Measurements from ENCODE around the gene SUPT20H.

Gene SUPT20H

GRCh38 chr13:37058910-37059847, at the start of gene SUPT20H:
SUPT20H (minus strand) TSS chr13:37059688; CDS start chr13:37051490, 8,198 bp downstream.
- peak; percentile 82 to 94 for DNase-seq

GRCh38 chr13:37109051-37109678, 49.7 kb upstream of the SUPT20H start:
- DNase-seq: peak; percentile 18 to 32

- no peak for DNase-seq
Measured at GRCh38 chr13:37107868-37108267, 48.4 kb upstream of the SUPT20H start.

- no peak for DNase-seq
Measured at GRCh38 chr13:37107456-37107855, 48.0 kb upstream of the SUPT20H start.

- DNase-seq: no peak
Measured at GRCh38 chr13:37106642-37107041, 47.2 kb upstream of the SUPT20H start.

- DNase-seq: no peak
Measured at GRCh38 chr13:37105251-37105714, 45.8 kb upstream of the SUPT20H start, which contains the start of gene CSNK1A1L. CSNK1A1L (minus strand) TSS chr13:37105664; CDS start chr13:37105256, 408 bp downstream.

- DNase-seq: no peak
Measured at GRCh38 chr13:37102896-37103295, 43.4 kb upstream of the SUPT20H start.

- DNase-seq: no peak
Measured at GRCh38 chr13:37101201-37101600, 41.7 kb upstream of the SUPT20H start.

- no peak for DNase-seq
Measured at GRCh38 chr13:37100731-37101130, 41.2 kb upstream of the SUPT20H start.

- DNase-seq: no peak
Measured at GRCh38 chr13:37097076-37097475, 37.6 kb upstream of the SUPT20H start.

GRCh38 chr13:37094840-37095239, 35.4 kb upstream of the SUPT20H start:
- no peak for DNase-seq

- DNase-seq: no peak
Measured at GRCh38 chr13:37094099-37094498, 34.6 kb upstream of the SUPT20H start.

GRCh38 chr13:37091835-37092234, 32.3 kb upstream of the SUPT20H start:
- DNase-seq: no peak

GRCh38 chr13:37090912-37091311, 31.4 kb upstream of the SUPT20H start:
- no peak for DNase-seq

- DNase-seq: no peak
Measured at GRCh38 chr13:37089495-37089894, 30.0 kb upstream of the SUPT20H start.

- DNase-seq: no peak
Measured at GRCh38 chr13:37087486-37087885, 28.0 kb upstream of the SUPT20H start.

GRCh38 chr13:37085606-37086005, 26.1 kb upstream of the SUPT20H start:
- no peak for DNase-seq

- no peak for DNase-seq
Measured at GRCh38 chr13:37076818-37077217, 17.3 kb upstream of the SUPT20H start.

GRCh38 chr13:37075164-37075563, 15.7 kb upstream of the SUPT20H start:
- no peak for DNase-seq

- peak; percentile 15 for DNase-seq
Measured at GRCh38 chr13:37074703-37075102, 15.2 kb upstream of the SUPT20H start.

GRCh38 chr13:37072024-37072423, 12.5 kb upstream of the SUPT20H start:
- no peak for DNase-seq

GRCh38 chr13:37070956-37071355, 11.5 kb upstream of the SUPT20H start:
- DNase-seq: peak in 1 of 2 experiments; percentile 10

GRCh38 chr13:37070145-37070695, 10.7 kb upstream of the SUPT20H start:
- peak; percentile 76 to 82 for DNase-seq

All from SHP77 (cell line).